Metanephros (tissue), 1 donor: ENCODE measurements around the gene GDPD3. TPM values are rescaled to one million over a fixed set of nuclear protein-coding genes. Genes with fewer than 3 reads are reported as not detected.

Source experiments
- total RNA-seq: library from RNA; depleted of rRNA; stranded (reverse); fragments of >200 nt; gene quantifications from one replicate; pipeline ENCODE4 v1.2.3, GENCODE V29; 2014

Gene GDPD3
- 4.7 TPM for total RNA-seq

GRCh38 chr16:30113031-30113710 is at the start of gene GDPD3:
Gene GDPD3 (minus strand): TSS chr16:30113537. CDS start chr16:30113478, 59 bp downstream.

GRCh38 chr16:30096105-30096861 is 17.1 kb downstream of the GDPD3 start, which contains the start of gene YPEL3:
Gene YPEL3 (minus strand): TSS chr16:30096213. CDS start chr16:30095482, 731 bp downstream.

GRCh38 chr16:30091474-30092372 is 21.6 kb downstream of the GDPD3 start, which contains the start of gene TBX6:
Gene TBX6 (minus strand): TSS chr16:30091924. CDS start chr16:30091193, 731 bp downstream.

GRCh38 chr16:30075503-30076275 is 37.6 kb downstream of the GDPD3 start, which contains the start of gene PPP4C:
Gene PPP4C (plus strand): TSS chr16:30075994. CDS start chr16:30076378, 384 bp downstream.

GRCh38 chr16:30065102-30065942 is 48.0 kb downstream of the GDPD3 start, which contains the start of gene ALDOA:
Gene ALDOA (plus strand): TSS chr16:30065760. CDS start chr16:30066898, 1,138 bp downstream.

Other genes with a start within 250 kb of the GDPD3 start
- gene SEZ6L2, start 214.0 kb downstream of the GDPD3 start, total RNA-seq: 17.3 TPM
- gene ASPHD1, start 213.0 kb downstream of the GDPD3 start, total RNA-seq: 1.3 TPM
- gene KCTD13, start 187.3 kb downstream of the GDPD3 start, total RNA-seq: 12.8 TPM
- gene TMEM219, start 151.5 kb downstream of the GDPD3 start, total RNA-seq: 54.5 TPM
- 47.5 TPM for gene TAOK2, start 139.7 kb downstream of the GDPD3 start, total RNA-seq
- gene HIRIP3, start 117.9 kb downstream of the GDPD3 start, total RNA-seq: 19.3 TPM
- gene INO80E, start 117.3 kb downstream of the GDPD3 start, total RNA-seq: 37.4 TPM
- 1.9 TPM for gene DOC2A, start 102.5 kb downstream of the GDPD3 start, total RNA-seq
- not detected for gene C16orf92, start 90.3 kb downstream of the GDPD3 start, total RNA-seq
- gene TLCD3B, start 82.3 kb downstream of the GDPD3 start, total RNA-seq: 1.5 TPM
- 850 TPM for gene ALDOA, start 47.8 kb downstream of the GDPD3 start, total RNA-seq
- 92.4 TPM for gene PPP4C, start 37.5 kb downstream of the GDPD3 start, total RNA-seq
- gene TBX6, start 21.6 kb downstream of the GDPD3 start, total RNA-seq: 1.1 TPM
- 56.3 TPM for gene YPEL3, start 17.3 kb downstream of the GDPD3 start, total RNA-seq
- 31.2 TPM for gene MAPK3, start 9.7 kb upstream of the GDPD3 start, total RNA-seq
- 30.8 TPM for gene CORO1A, start 70.1 kb upstream of the GDPD3 start, total RNA-seq
- gene BOLA2B, start 80.1 kb upstream of the GDPD3 start, total RNA-seq: 11.4 TPM
- 11.6 TPM for gene SLX1A, start 80.3 kb upstream of the GDPD3 start, total RNA-seq
- gene SULT1A3, start 85.7 kb upstream of the GDPD3 start, total RNA-seq: 11.6 TPM
- 4.5 TPM for gene NPIPB13, start 134.9 kb upstream of the GDPD3 start, total RNA-seq
- gene CD2BP2, start 241.8 kb upstream of the GDPD3 start, total RNA-seq: 27.7 TPM